HEK293T (cell line): ENCODE measurements around the gene MEGF6.

Experiments
- ARNT ChIP-seq: fragments of 450-650 bp; IDR thresholded peaks from 2 replicates; pipeline ENCODE4 v1.6.1; 2017; ENCODE audit warnings: mild to moderate bottlenecking
- CTBP1 ChIP-seq: fragments of 450-650 bp; IDR thresholded peaks from 2 replicates; pipeline ENCODE4 v1.6.1; 2016; ENCODE audit warnings: borderline replicate concordance
- ELF4 ChIP-seq: fragments of 450-650 bp; IDR thresholded peaks from 2 replicates; pipeline ENCODE4 v1.6.1; 2017; ENCODE audit warnings: antibody characterized with exemption
- FOXA1 ChIP-seq: fragments of 450-650 bp; IDR thresholded peaks from 2 replicates; pipeline ENCODE4 v1.6.1; 2016; ENCODE audit warnings: mild to moderate bottlenecking
- FOXK2 ChIP-seq: fragments of 450-650 bp; IDR thresholded peaks from 2 replicates; pipeline ENCODE4 v1.6.1; 2016; ENCODE audit warnings: mild to moderate bottlenecking
- FOXM1 ChIP-seq: fragments of 450-650 bp; IDR thresholded peaks from 2 replicates; pipeline ENCODE4 v1.6.1; 2017; ENCODE audit warnings: mild to moderate bottlenecking, borderline replicate concordance
- HDGF ChIP-seq: fragments of 450-650 bp; IDR thresholded peaks from 2 replicates; pipeline ENCODE4 v1.6.1; 2017; ENCODE audit warnings: antibody characterized with exemption, borderline replicate concordance
- LEF1 ChIP-seq: fragments of 450-650 bp; IDR thresholded peaks from 2 replicates; pipeline ENCODE4 v1.6.1; 2017; ENCODE audit warnings: mild to moderate bottlenecking, borderline replicate concordance
- NFRKB ChIP-seq: fragments of 450-650 bp; IDR thresholded peaks from 2 replicates; pipeline ENCODE4 v1.6.1; 2016; ENCODE audit warnings: mild to moderate bottlenecking, moderate library complexity
- PKNOX1 ChIP-seq: fragments of 450-650 bp; IDR thresholded peaks from 2 replicates; pipeline ENCODE4 v1.6.1; 2016
- SP1 ChIP-seq: fragments of 450-650 bp; IDR thresholded peaks from 2 replicates; pipeline ENCODE4 v1.6.1; 2017
- SUZ12 ChIP-seq: fragments of 450-650 bp; IDR thresholded peaks from 2 replicates; pipeline ENCODE4 v1.6.1; 2016; ENCODE audit warnings: mild to moderate bottlenecking
- TARDBP ChIP-seq: fragments of 450-650 bp; IDR thresholded peaks from 2 replicates; pipeline ENCODE4 v1.6.1; 2016
- ZNF384 ChIP-seq: fragments of 450-650 bp; IDR thresholded peaks from 2 replicates; pipeline ENCODE4 v1.6.1; 2016

DNA sequence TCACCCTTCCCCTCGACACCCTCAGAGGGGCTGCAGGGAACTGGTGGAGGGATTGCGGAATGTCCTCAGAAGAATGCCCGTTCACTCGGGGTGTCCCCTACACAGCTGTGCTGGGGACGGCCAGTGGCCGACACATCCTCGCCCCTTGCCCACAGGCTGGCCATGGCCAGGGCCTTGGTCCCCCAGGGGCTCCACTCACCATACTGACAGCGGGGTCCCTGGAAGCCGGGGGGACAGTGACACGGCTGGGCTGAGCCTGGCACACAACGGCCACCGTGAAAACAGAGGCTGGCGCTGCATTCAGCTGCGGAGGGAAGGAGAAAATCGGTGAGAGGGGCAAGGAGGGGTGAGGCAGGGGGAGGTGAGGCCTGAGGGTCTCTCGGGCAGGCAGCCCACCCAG lies 31.7 kb downstream of the MEGF6 start:
- TF ChIP-seq PKNOX1 = no peak
- TF ChIP-seq NFRKB = no peak
- no peak for TF ChIP-seq LEF1
- no peak for TF ChIP-seq HDGF
- TF ChIP-seq ELF4 = no peak
- TF ChIP-seq SP1 = no peak
- TF ChIP-seq FOXA1 = no peak
- no peak for TF ChIP-seq FOXK2
- TF ChIP-seq SUZ12 = no peak
- no peak for TF ChIP-seq ARNT
- no peak for TF ChIP-seq FOXM1
- no peak for TF ChIP-seq TARDBP
- no peak for TF ChIP-seq CTBP1
- no peak for TF ChIP-seq ZNF384
